Measurements from ENCODE around the gene RNF224. TPM values are rescaled to one million over a fixed set of nuclear protein-coding genes. Genes with fewer than 3 reads are reported as not detected.

The RNF224 gene
- total and polyA plus RNA-seq, 10 of the 15 experiments (the other 5 are each of a cell fraction or from before 2014, with no cell fraction given), result not detected

GRCh38 chr9:137252555-137253506 lies 25.5 kb downstream of the RNF224 start:
- peaks cover 14% of the 10 kb centered on the region for H3K4me1 ChIP-seq (ENCODE audit: control insufficient read depth, insufficient read depth, low read length)
- H4K20me1 ChIP-seq (ENCODE audit: control insufficient read depth, insufficient read depth), result no peaks in the 10 kb centered on the region
- H3K36me3 ChIP-seq (ENCODE audit: control insufficient read depth in 2 of 2, insufficient read depth in 2 of 2, low read length in 1 of 2), result peaks cover 0 to 2% of the 10 kb centered on the region in 2 experiments; a peak in 1 of 4 replicates
- WGBS (ENCODE audit: insufficient coverage, insufficient replicate concordance, low lambda C conversion rate, missing lambda C conversion rate), result 55% methylated on average over 30 of the region's 35 CpGs
- peak; percentile 38 for ATAC-seq
- RAD21 ChIA-PET (ENCODE audit: unreplicated experiment), result interaction anchor here (1.8 kb wide), 1 partner anchor 25 kb away, joined by 6 read pairs; the partner anchor contains the start of gene TOR4A
- no TSS peak for BruUV-seq (replicated peaks)
- H3K79me2 ChIP-seq (ENCODE audit: control insufficient read depth, insufficient read depth, low read length), result peaks cover 18% of the 10 kb centered on the region
- intact Hi-C loops (cut with micrococcal nuclease; ENCODE audit: unreplicated experiment), result no loop called here
- no peak overlapping the region for H2AFZ ChIP-seq (ENCODE audit: control insufficient read depth, low read depth, low read length)
- CTCF ChIA-PET, result interaction anchor here (1.1 to 1.7 kb wide), 4 partner anchors 11 to 25 kb away, joined by 3 to 6 read pairs (median 3); partner anchors contain the start of gene TOR4A
- no peak overlapping the region for H3K4me2 ChIP-seq (ENCODE audit: control insufficient read depth, insufficient read depth)
- in situ Hi-C loops (cut with MboI), result no loop called here
- SMC1A ChIA-PET (ENCODE audit: uncharacterized antibody, unreplicated experiment), result interaction anchor here (0.9 kb wide), 1 partner anchor 12 kb away, joined by 4 read pairs; the partner anchor contains the start of gene TUBB4B
- no peak overlapping the region for H3K27ac ChIP-seq (ENCODE audit: control insufficient read depth, insufficient read depth)
- no peak overlapping the region for H3K4me3 ChIP-seq
- H3K9me3 ChIP-seq (replicated peaks; ENCODE audit: control insufficient read depth, insufficient read depth, low read length), result no peaks in the 10 kb centered on the region
- no peak for DNase-seq (ENCODE audit: low read depth, low spot score)
- H3K27me3 ChIP-seq (replicated peaks in 1 of 2; ENCODE audit: control insufficient read depth in 2 of 2, insufficient read depth in 2 of 2, low read length in 1 of 2), result no peaks in the 10 kb centered on the region
- POLR2A ChIA-PET, result interaction anchor here (0.5 to 6.2 kb wide), 2 partner anchors 12 to 157 kb away, joined by 4 to 112 read pairs; partner anchors contain the start of gene TUBB4B
- no peak overlapping the region for H3K9ac ChIP-seq (ENCODE audit: control insufficient read depth, insufficient read depth, low read length)
- FAIRE-seq, result no peak
- TF ChIP-seq POU2F2 (IDR thresholded peaks at IDR 0.05; ENCODE audit: borderline replicate concordance, low read depth, low read length), result no peak
- peak; percentile 51 for TF ChIP-seq PBX3 (IDR thresholded peaks at IDR 0.05; ENCODE audit: insufficient replicate concordance, low read depth, low read length)
- TF ChIP-seq PRDM15 (CRISPR knock-in tag; IDR thresholded peaks at IDR 0.05), result no peak
- TF ChIP-seq CREB1 (IDR thresholded peaks at IDR 0.05; ENCODE audit: low read depth), result no peak
- peak; percentile 73 for TF ChIP-seq PKNOX1 (IDR thresholded peaks at IDR 0.05)
- 0 out of 2 replicates have a peak, but pooled peaks have one; percentile 19 for TF ChIP-seq MLLT1 (IDR thresholded peaks at IDR 0.05)
- no peak for TF ChIP-seq SIN3A (IDR thresholded peaks at IDR 0.05; ENCODE audit: low read depth, low read length)
- no peak for TF ChIP-seq HDAC2 (IDR thresholded peaks at IDR 0.05)
- TF ChIP-seq EP300 (IDR thresholded peaks at IDR 0.05; ENCODE audit: borderline replicate concordance in 1 of 2, control insufficient read depth in 1 of 2, low read depth in 2 of 2, low read length in 2 of 2), result no peak
- TF ChIP-seq GATAD2B (conservative IDR thresholded peaks at IDR 0.05; ENCODE audit: low read depth), result no peak
- TF ChIP-seq SIX5 (IDR thresholded peaks at IDR 0.05; ENCODE audit: low read depth, low read length, severe bottlenecking), result no peak
- no peak for TF ChIP-seq CBX5 (IDR thresholded peaks at IDR 0.05; ENCODE audit: low read depth)
- peak; percentile 87 for TF ChIP-seq NR2F1 (conservative IDR thresholded peaks at IDR 0.05)
- peak; percentile 35 for TF ChIP-seq RELA (IDR thresholded peaks at IDR 0.05; ENCODE audit: borderline replicate concordance, partially characterized antibody)

All from GM12878 (cell line).